Lung (tissue), 16 donors: ENCODE results near the gene ARHGEF19. TPM values are rescaled to one million over a fixed set of nuclear protein-coding genes. Genes with fewer than 3 reads are reported as not detected.

Experiments used
- ATAC-seq: fragments of 200-7000 bp; cut with Tn5 transposase; one replicate; pipeline ENCODE4 v1.9.1; 2020; ENCODE audit warnings: moderate number of reproducible peaks; ENCODE audit not compliant: insufficient read depth, low FRiP score
- DNase-seq, 3 donors: peaks; one replicate each; pipeline ENCODE4 v3.0.0-alpha.2; 2013 to 2017
- H3K27ac ChIP-seq, 2 donors: one replicate each; pipeline ENCODE4 v1.5.1; 2013; ENCODE audit warnings: mild to moderate bottlenecking in 2 of 2, moderate library complexity in 2 of 2, control low read depth in 1 of 2, inconsistent platforms in 1 of 2, low read depth in 1 of 2, low read length in 1 of 2
- H3K27me3 ChIP-seq, 3 donors: one replicate each; pipeline ENCODE4 v1.5.1; 2013; ENCODE audit warnings: low read length in 2 of 3; ENCODE audit not compliant: control insufficient read depth in 3 of 3, insufficient read depth in 3 of 3
- H3K36me3 ChIP-seq, 4 donors: one replicate each; pipeline ENCODE4 v1.5.1; 2013; ENCODE audit warnings: low read length in 4 of 4, mild to moderate bottlenecking in 1 of 4, moderate library complexity in 1 of 4; ENCODE audit not compliant: control insufficient read depth in 4 of 4, insufficient read depth in 4 of 4
- H3K4me1 ChIP-seq, 5 donors: one replicate each; pipeline ENCODE4 v1.5.1; 2013; ENCODE audit warnings: low read length in 5 of 5, mild to moderate bottlenecking in 2 of 5, moderate library complexity in 1 of 5; ENCODE audit not compliant: control insufficient read depth in 5 of 5, insufficient read depth in 5 of 5
- H3K4me3 ChIP-seq: one replicate; pipeline ENCODE4 v1.5.1; 2013; ENCODE audit warnings: mild to moderate bottlenecking, control low read depth, moderate library complexity
- H3K9ac ChIP-seq, 2 donors: one replicate each; pipeline ENCODE4 v1.5.1; 2013; ENCODE audit warnings: low read length in 2 of 2, control low read depth in 1 of 2; ENCODE audit not compliant: insufficient read depth in 1 of 2
- H3K9me3 ChIP-seq, 4 donors: one replicate each; pipeline ENCODE4 v1.5.1; 2013; ENCODE audit warnings: low read length in 3 of 4, mild to moderate bottlenecking in 1 of 4, moderate library complexity in 1 of 4; ENCODE audit not compliant: control insufficient read depth in 4 of 4, insufficient read depth in 3 of 4
- WGBS, 2 donors: extraction: QIAGEN DNeasy Blood & Tissue Kit; methylation state at CpG; one replicate each; pipeline ENCODE4 v1.1.7; 2013; 5-methylcytosine and 5-hydroxymethylcytosine counted together
- long read RNA-seq, 5 donors: transcript quantifications; one replicate each; lab custom pipeline, GENCODE V29; 2026
- polyA plus RNA-seq, 2 donors: library from polyadenylated mRNA; stranded (reverse); fragments of 200-250 nt; gene quantifications; one replicate each; pipeline ENCODE4 v1.2.1, GENCODE V29; 2013
- total RNA-seq, 2 donors: library from RNA; depleted of rRNA in 1 of 2; stranded (reverse); fragments of >200 nt in 1 of 2; gene quantifications; one replicate each; pipeline ENCODE4 v1.2.1, GENCODE V29; 2014 to 2021
- TF ChIP-seq, protein P1 (sequence below): IDR thresholded peaks from 2 replicates; pipeline ENCODE4 v1.5.1; 2012; ENCODE audit warnings: mild to moderate bottlenecking; ENCODE audit errors: control extremely low read depth, extremely low read depth
- donor health status: control.
- donor health status: control.
- donor health status: Bipolar disorder and iron deficiency.
- donor health status: healthy.
- donor health status: DM: yes; HTN: yes; CAD: no.

The ARHGEF19 gene
- total RNA-seq (10 to 100 TPM; 17.1 to 17.3 TPM), polyA plus RNA-seq (10 to 100 TPM in 1 of 2 donors, 1 to 10 TPM in 1; 9.5 to 12.5 TPM)
- long read RNA-seq, donor 1, transcript ARHGEF19-201 (16 exons, 3,029 nt) = major isoform, 15 of 21 reads
- long read RNA-seq, donor 1, partial matches to known transcripts = 5 of 21 reads
- long read RNA-seq, donor 1, other reads (novel, unspliced or antisense) = 0 of 21 reads
- long read RNA-seq, donor 2, partial matches to known transcripts = 0 of 1 reads
- long read RNA-seq, donor 2, other reads (novel, unspliced or antisense) = 0 of 1 reads
- long read RNA-seq, donor 3, partial matches to known transcripts = 0 of 2 reads
- long read RNA-seq, donor 3, other reads (novel, unspliced or antisense) = 0 of 2 reads
- long read RNA-seq, donor 4, partial matches to known transcripts = 0 of 2 reads
- long read RNA-seq, donor 4, other reads (novel, unspliced or antisense) = 0 of 2 reads
- long read RNA-seq, donor 5, transcript ARHGEF19-201 (16 exons, 3,029 nt) = major isoform, 10 of 12 reads
- long read RNA-seq, donor 5, partial matches to known transcripts = 0 of 12 reads
- long read RNA-seq, donor 5, other reads (novel, unspliced or antisense) = 0 of 12 reads

DNA sequence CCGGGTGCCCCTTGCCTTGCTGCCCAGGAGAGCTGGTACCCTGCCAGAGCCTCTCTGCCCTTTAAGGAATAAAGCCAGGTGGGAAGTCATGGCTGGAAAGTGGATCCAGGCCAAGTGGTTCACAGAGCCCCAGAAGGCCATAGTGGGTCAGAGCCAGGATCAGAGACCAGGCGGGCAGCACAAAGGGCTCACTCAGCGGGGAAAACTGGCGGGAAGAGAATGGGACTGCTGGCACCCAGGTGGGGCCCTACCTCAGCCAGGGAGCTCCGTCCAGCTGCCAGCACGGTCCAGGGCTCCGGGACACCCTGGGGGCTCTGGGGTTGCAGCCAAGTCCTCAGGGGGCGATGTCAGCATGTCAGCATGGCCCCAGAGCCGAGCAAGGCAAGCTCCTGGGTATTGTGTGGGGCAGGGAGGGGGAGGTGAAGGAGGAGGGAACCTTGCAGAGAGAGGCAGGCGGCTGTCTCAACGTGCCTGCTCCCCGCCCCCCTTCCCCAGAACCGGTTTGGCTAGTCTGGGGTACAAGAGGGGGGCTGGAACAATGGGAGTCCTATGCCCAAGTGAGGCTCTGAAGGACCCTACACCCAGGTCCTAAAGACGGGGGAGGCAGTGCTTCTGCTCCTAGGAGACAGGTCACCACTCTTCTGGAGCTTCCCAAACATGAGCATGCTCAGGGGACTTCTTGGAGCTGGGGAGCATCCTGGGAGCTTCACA is at the start of gene ARHGEF19:
Gene ARHGEF19 (minus strand): TSS at position 402 of the 711 bp plus-strand sequence. CDS start 3,598 bp downstream, outside the sequence.
- H3K9me3 ChIP-seq = no peaks in the 10 kb centered on the region
- no peak within 1 kb of the TSS for H3K9ac ChIP-seq
- peaks cover 0 to 31% (median 9%) of the 10 kb centered on the region in 5 donors for H3K4me1 ChIP-seq
- H3K27ac ChIP-seq = peak within 1 kb of the TSS in 1 of 2 donors; percentile 7
- TF ChIP-seq, protein P1, sequence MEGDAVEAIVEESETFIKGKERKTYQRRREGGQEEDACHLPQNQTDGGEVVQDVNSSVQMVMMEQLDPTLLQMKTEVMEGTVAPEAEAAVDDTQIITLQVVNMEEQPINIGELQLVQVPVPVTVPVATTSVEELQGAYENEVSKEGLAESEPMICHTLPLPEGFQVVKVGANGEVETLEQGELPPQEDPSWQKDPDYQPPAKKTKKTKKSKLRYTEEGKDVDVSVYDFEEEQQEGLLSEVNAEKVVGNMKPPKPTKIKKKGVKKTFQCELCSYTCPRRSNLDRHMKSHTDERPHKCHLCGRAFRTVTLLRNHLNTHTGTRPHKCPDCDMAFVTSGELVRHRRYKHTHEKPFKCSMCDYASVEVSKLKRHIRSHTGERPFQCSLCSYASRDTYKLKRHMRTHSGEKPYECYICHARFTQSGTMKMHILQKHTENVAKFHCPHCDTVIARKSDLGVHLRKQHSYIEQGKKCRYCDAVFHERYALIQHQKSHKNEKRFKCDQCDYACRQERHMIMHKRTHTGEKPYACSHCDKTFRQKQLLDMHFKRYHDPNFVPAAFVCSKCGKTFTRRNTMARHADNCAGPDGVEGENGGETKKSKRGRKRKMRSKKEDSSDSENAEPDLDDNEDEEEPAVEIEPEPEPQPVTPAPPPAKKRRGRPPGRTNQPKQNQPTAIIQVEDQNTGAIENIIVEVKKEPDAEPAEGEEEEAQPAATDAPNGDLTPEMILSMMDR = no peak
- ATAC-seq = no peak
- 46 to 63% methylated on average over 14 of the region's 14 CpGs for WGBS, 2 donors
- H3K27me3 ChIP-seq = no peaks in the 10 kb centered on the region
- no peaks in the 10 kb centered on the region for H3K36me3 ChIP-seq
- peak; percentile 73 to 90 (median 88) for DNase-seq
- H3K4me3 ChIP-seq = no peak within 1 kb of the TSS

DNA sequence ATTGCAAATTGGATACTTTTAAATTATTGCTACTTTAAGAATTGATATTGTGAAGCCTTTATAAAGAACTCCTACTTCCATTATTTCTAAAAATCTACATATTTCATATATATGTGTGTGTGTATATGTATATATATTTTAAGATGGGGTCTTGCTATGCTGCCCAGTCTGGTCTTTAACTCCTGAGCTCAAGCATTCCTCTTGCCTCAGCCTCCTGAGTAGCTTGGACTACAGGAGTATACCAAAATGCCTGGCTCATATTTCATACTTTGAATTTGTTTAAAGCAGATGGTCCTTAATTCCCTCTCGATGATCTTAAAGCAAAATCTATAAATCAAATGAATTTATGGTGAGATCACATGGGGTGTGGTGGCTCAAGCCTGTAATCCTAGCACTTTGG is 49.6 kb upstream of the ARHGEF19 start:
- WGBS, 2 donors = 95 to 99% methylated on average over 1 of the region's 1 CpG
- no peak overlapping the region for H3K27ac ChIP-seq
- no peak overlapping the region for H3K4me3 ChIP-seq
- TF ChIP-seq, protein P1 = no peak
- no peak overlapping the region for H3K9ac ChIP-seq
- DNase-seq (no peak), ATAC-seq (no peak)
- H3K9me3 ChIP-seq = no peaks in the 10 kb centered on the region
- H3K4me1 ChIP-seq = peaks cover 0 to 11% (median 10%) of the 10 kb centered on the region in 5 donors
- no peaks in the 10 kb centered on the region for H3K27me3 ChIP-seq
- H3K36me3 ChIP-seq = no peaks in the 10 kb centered on the region

DNA sequence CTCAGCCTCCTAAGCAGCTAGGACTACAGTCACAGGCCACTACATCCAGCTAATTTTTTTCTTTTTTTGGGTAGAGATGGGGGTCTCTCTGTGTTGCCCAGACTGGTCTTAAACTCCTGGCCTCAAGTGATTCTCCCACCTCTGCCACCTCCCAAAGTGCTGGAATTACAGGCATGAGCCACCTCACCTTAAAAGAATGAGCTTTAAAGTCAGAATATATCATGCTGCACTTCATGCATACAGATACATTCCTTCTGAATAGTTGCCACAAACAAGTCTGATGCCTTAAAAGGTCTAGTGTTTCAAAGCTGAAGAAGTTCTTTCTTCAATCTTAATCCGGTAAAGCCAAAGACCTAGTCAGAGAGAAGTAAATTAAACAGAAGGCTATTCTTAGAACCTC is 48.4 kb upstream of the ARHGEF19 start:
- no peak overlapping the region for H3K27ac ChIP-seq
- no peak overlapping the region for H3K9ac ChIP-seq
- ATAC-seq (no peak), DNase-seq (no peak)
- WGBS, 2 donors = 81 to 91% methylated on average over 1 of the region's 1 CpG
- H3K4me3 ChIP-seq = no peak overlapping the region
- peaks cover 0 to 6% (median 4%) of the 10 kb centered on the region in 4 donors for H3K36me3 ChIP-seq
- H3K9me3 ChIP-seq = no peaks in the 10 kb centered on the region
- H3K4me1 ChIP-seq = peaks cover 0 to 2% (median 0%) of the 10 kb centered on the region in 5 donors
- TF ChIP-seq, protein P1 = no peak
- H3K27me3 ChIP-seq = no peaks in the 10 kb centered on the region
